Dendritic cell treated with granulocyte-macrophage colony-stimulating factor and Interleukin-4, amounts not matched to agents 40 ng/mL and 50 ng/mL, for 4 days (primary cell): ENCODE measurements around the gene TJP3.

ENCODE experiments used
- H3K27ac Mint-ChIP-seq: one replicate; pipeline ENCODE4 v1.8.0; 2022; ENCODE audit warnings: mild to moderate bottlenecking, mixed read lengths
- H3K27me3 Mint-ChIP-seq: one replicate; pipeline ENCODE4 v1.8.0; 2022; ENCODE audit warnings: mild to moderate bottlenecking, mixed read lengths
- H3K36me3 Mint-ChIP-seq: one replicate; pipeline ENCODE4 v1.8.0; 2022; ENCODE audit warnings: low read depth, mixed read lengths
- H3K4me1 Mint-ChIP-seq: one replicate; pipeline ENCODE4 v1.8.0; 2022; ENCODE audit warnings: low read depth, mixed read lengths
- H3K4me3 Mint-ChIP-seq: one replicate; pipeline ENCODE4 v1.8.0; 2022; ENCODE audit warnings: mild to moderate bottlenecking, moderate library complexity, mixed read lengths
- H3K9me3 Mint-ChIP-seq: one replicate; pipeline ENCODE4 v1.8.0; 2022; ENCODE audit warnings: mixed read lengths
- intact Hi-C: fragments of 100-400 bp; cut with micrococcal nuclease; formaldehyde crosslinking; loops from one replicate; pipeline ENCODE4 v1.15.0; 2022

TJP3 gene

GRCh38 chr19:3785451-3785937, 77.3 kb downstream of the TJP3 start:
- peaks cover 26% of the 10 kb centered on the region for H3K27me3 Mint-ChIP-seq
- intact Hi-C loops, result no loop called here
- H3K36me3 Mint-ChIP-seq, result peaks cover 43% of the 10 kb centered on the region
- H3K4me3 Mint-ChIP-seq, result peak overlapping the region; percentile 82
- peak overlapping the region; percentile 73 for H3K27ac Mint-ChIP-seq
- peaks cover 13% of the 10 kb centered on the region for H3K4me1 Mint-ChIP-seq
- H3K9me3 Mint-ChIP-seq, result peaks cover 22% of the 10 kb centered on the region

- H3K4me3 Mint-ChIP-seq, result peak within 1 kb of the TSS; percentile 82
- H3K27ac Mint-ChIP-seq, result peak within 1 kb of the TSS; percentile 73
- intact Hi-C loops, result no loop called here
- peaks cover 13% of the 10 kb centered on the region for H3K4me1 Mint-ChIP-seq
- H3K27me3 Mint-ChIP-seq, result peaks cover 33% of the 10 kb centered on the region
- H3K9me3 Mint-ChIP-seq, result peaks cover 27% of the 10 kb centered on the region
- H3K36me3 Mint-ChIP-seq, result peaks cover 43% of the 10 kb centered on the region
Observed at GRCh38 chr19:3785938-3786824, 78.0 kb downstream of the TJP3 start, which contains the start of gene MATK. TSS of gene MATK (minus strand) at chr19:3786381. CDS start at chr19:3785135, 1,246 bp downstream.

DNA sequence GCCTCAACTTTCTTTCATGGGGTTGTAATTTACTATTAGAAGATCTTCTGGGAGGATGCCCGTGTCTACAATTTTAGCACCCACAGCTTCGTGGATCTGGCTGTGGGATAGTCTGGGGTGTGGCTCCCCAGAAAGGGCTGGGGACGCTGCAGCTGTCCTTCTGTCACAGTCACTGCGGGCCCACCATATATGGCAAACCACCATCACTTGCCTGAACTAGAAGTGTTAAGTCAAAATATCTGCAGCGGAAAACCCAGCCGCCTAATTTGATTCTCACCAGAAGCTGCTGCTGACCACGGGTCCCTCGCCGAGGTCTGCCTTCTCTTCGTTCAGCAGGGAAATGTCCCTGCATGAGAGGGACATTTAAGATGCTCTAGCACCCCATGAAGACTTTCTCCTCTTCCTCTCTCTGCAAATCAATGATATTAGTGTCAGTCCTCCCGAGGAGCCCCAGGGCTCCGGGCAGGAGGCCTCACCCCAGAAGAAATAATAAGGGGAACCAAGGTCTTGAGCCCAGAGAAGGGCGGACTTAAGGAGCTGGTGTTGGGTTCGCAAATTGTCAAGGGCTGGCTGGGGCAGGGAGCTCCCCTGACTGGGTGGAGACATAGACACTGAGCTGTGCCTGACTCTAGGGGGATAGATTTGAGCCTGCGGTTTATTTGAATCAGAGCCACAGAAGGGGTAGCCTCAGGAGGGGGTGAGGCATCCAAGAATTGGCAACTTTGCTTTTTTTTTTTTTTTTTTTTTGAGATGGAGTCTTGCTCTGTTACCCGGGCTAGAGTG, 81.0 kb downstream of the TJP3 start:
- Mint-ChIP-seq H3K4me1 (peaks cover 13% of the 10 kb centered on the region), H3K27ac (no peak overlapping the region), H3K9me3 (peaks cover 8% of the 10 kb centered on the region), H3K27me3 (peaks cover 45% of the 10 kb centered on the region), H3K4me3 (no peak overlapping the region), H3K36me3 (peaks cover 13% of the 10 kb centered on the region)
- intact Hi-C loops, result no loop called here

DNA sequence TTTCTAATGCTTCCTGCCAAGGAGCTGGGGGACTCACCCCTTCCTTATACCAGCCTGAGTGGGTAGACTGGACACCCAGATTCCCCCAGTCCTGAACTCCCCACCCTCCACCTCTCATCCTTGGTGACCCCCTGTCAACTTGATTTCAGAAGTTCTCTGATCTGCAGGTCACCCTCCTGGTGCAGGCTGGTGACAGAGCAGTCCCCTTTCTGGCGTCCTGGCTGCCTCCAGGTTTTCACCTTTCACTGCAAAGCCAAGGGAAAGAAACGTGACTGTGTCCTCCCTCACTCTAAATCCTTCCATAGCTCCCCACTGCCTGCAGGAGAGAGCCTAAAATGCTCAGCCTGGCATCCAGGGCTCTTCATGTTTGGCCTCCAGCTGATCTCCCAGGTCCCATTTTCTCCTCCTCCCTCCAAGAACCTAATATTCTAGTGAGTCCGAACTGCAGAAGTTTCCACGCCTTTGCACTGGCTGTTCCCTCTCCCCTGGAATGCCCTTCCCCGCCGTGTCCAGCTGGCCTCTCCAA, 82.1 kb downstream of the TJP3 start:
- H3K27me3 Mint-ChIP-seq, result peaks cover 46% of the 10 kb centered on the region
- intact Hi-C loops, result no loop called here
- H3K4me3 Mint-ChIP-seq, result no peak overlapping the region
- H3K36me3 Mint-ChIP-seq, result peaks cover 2% of the 10 kb centered on the region
- no peak overlapping the region for H3K27ac Mint-ChIP-seq
- peaks cover 8% of the 10 kb centered on the region for H3K9me3 Mint-ChIP-seq
- H3K4me1 Mint-ChIP-seq, result peaks cover 2% of the 10 kb centered on the region

DNA sequence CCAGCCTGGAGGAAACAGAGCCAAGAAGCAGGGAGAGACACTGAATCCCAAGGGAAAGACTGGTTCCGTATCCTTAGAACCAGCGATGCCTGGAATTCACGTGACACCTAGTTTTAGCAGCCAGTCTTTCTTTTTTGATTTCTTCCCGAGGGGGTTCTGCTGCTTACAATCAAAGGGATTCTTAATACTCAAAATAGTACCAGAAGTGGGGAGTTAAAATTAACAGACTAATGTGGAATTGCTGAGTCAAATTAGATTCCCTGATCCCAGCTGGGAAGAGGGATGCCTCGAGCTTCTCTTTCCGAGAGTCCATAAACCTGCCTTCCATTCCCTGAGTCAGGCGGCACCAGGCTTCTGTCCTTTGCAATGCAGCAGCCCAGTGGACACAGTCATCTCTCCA, 82.8 kb downstream of the TJP3 start:
- peaks cover 8% of the 10 kb centered on the region for H3K9me3 Mint-ChIP-seq
- intact Hi-C loops, result no loop called here
- H3K4me1 Mint-ChIP-seq, result no peaks in the 10 kb centered on the region
- H3K27me3 Mint-ChIP-seq, result peaks cover 45% of the 10 kb centered on the region
- no peaks in the 10 kb centered on the region for H3K36me3 Mint-ChIP-seq
- H3K4me3 Mint-ChIP-seq, result no peak overlapping the region
- no peak overlapping the region for H3K27ac Mint-ChIP-seq

DNA sequence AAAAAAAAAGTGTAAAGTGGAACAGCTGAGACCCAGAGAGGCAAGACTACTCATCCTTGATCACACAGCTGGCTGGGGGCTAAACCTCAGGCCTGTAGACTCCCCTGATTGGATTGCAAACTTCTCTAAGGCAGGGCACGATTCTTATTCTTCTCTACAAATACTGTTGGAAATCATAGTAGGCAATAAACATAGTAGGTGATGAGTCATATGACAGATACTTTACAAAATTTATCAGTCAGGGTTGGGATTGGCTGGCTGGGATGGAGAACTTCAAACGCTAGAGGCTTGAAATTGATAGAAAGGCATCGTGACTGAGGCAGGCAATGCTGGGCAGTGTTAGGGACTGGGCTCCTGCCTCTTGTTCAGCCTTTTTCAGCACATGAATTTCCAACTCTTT, 83.9 kb downstream of the TJP3 start:
- H3K36me3 Mint-ChIP-seq, result no peaks in the 10 kb centered on the region
- no peaks in the 10 kb centered on the region for H3K4me1 Mint-ChIP-seq
- H3K27me3 Mint-ChIP-seq, result peaks cover 46% of the 10 kb centered on the region
- peaks cover 19% of the 10 kb centered on the region for H3K9me3 Mint-ChIP-seq
- H3K27ac Mint-ChIP-seq, result no peak overlapping the region
- H3K4me3 Mint-ChIP-seq, result no peak overlapping the region
- intact Hi-C loops, result no loop called here

DNA sequence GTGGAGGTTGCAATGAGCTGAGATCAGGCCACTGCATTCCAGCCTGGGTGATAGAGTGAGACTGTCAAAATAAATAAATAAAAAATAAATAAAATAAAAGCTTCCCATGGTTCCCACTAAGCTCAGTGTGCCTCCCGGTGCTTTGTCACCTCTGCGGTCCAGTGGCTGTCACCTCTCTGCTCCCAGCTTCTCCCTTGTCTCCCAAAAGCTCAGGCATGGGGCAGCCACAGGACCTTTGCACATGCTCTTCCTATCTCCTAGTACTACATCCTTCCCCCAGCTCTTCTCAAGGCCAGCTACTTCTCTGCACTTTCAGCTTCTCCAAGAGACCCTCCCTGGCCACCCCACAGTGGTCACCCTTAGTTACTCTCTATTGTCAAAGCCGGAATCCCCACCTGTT, 85.6 kb downstream of the TJP3 start:
- H3K4me1 Mint-ChIP-seq, result peaks cover 5% of the 10 kb centered on the region
- H3K27me3 Mint-ChIP-seq, result peaks cover 51% of the 10 kb centered on the region
- no peak overlapping the region for H3K27ac Mint-ChIP-seq
- no peak overlapping the region for H3K4me3 Mint-ChIP-seq
- intact Hi-C loops, result no loop called here
- peaks cover 21% of the 10 kb centered on the region for H3K9me3 Mint-ChIP-seq
- no peaks in the 10 kb centered on the region for H3K36me3 Mint-ChIP-seq

- Mint-ChIP-seq H3K4me1 (peaks cover 10% of the 10 kb centered on the region), H3K27me3 (peaks cover 50% of the 10 kb centered on the region), H3K9me3 (peaks cover 12% of the 10 kb centered on the region), H3K36me3 (no peaks in the 10 kb centered on the region), H3K4me3 (no peak overlapping the region), H3K27ac (no peak overlapping the region)
- intact Hi-C loops, result no loop called here
Observed at GRCh38 chr19:3796358-3796757, 88.2 kb downstream of the TJP3 start.

DNA sequence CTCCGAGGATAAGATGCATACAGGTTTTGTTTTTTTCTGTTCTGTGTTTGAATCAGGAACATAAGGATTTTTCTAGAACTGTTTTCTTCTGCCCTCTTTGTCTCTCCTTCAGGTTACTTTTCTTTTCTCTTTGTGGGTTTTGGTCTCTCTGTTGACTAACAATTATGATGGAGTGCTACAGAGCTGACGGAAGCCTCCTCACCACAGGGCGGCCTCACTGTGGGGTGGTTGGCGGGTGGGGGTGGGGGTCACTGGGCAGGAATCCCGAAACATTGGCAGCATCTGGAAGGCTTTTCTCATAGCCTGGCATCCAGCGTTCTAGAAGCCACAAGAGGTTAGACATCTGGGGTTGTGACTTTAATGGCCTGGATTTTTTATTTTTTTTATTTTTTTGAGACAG, 90.0 kb downstream of the TJP3 start:
- Mint-ChIP-seq H3K36me3 (no peaks in the 10 kb centered on the region), H3K4me1 (peaks cover 17% of the 10 kb centered on the region), H3K9me3 (peaks cover 12% of the 10 kb centered on the region), H3K4me3 (no peak overlapping the region), H3K27me3 (peaks cover 62% of the 10 kb centered on the region), H3K27ac (no peak overlapping the region)
- intact Hi-C loops, result no loop called here
